Hypothalamus (tissue), 51 donors: ENCODE results near the gene TECPR2.
A peak's percentile ranks its signal among the peaks of the same experiment; 100 is the strongest.

Experiments used
- DNase-seq, 51 donors: peaks; one replicate each; lab custom pipeline; 2025; lab: John Stamatoyannopoulos, UW

TECPR2 gene

GRCh38 chr14:102505775-102506625 lies 143.3 kb downstream of the TECPR2 start:
- DNase-seq, result no peak

- no peak for DNase-seq
Observed at GRCh38 chr14:102506626-102506925, 143.8 kb downstream of the TECPR2 start.

- no peak for DNase-seq
Observed at GRCh38 chr14:102507081-102507856, 144.5 kb downstream of the TECPR2 start.

- no peak for DNase-seq
Observed at GRCh38 chr14:102507857-102508312, 145.1 kb downstream of the TECPR2 start.

- DNase-seq, result no peak
Observed at GRCh38 chr14:102508410-102508773, 145.7 kb downstream of the TECPR2 start.

- peak in 22 of 51 donors; percentile 23 to 63 (median 45) for DNase-seq
Observed at GRCh38 chr14:102508774-102509745, 146.3 kb downstream of the TECPR2 start.

GRCh38 chr14:102509746-102510615 lies 147.2 kb downstream of the TECPR2 start, which contains the start of gene ANKRD9:
Gene ANKRD9 (minus strand): TSS chr14:102509776. CDS start chr14:102507889, 1,887 bp downstream.
- DNase-seq, result peak in 48 of 51 donors; percentile 41 to 93 (median 82)

- DNase-seq, result no peak
Observed at GRCh38 chr14:102510616-102511520, 148.1 kb downstream of the TECPR2 start.

- DNase-seq, result no peak
Observed at GRCh38 chr14:102511538-102511937, 148.8 kb downstream of the TECPR2 start.

GRCh38 chr14:102512793-102513300 lies 150.1 kb downstream of the TECPR2 start:
- no peak for DNase-seq

GRCh38 chr14:102513899-102514772 lies 151.4 kb downstream of the TECPR2 start:
- DNase-seq, result no peak

- DNase-seq, result no peak
Observed at GRCh38 chr14:102514987-102515733, 152.4 kb downstream of the TECPR2 start.

- peak in 31 of 51 donors; percentile 21 to 75 (median 55) for DNase-seq
Observed at GRCh38 chr14:102516531-102517391, 154.0 kb downstream of the TECPR2 start.

GRCh38 chr14:102517392-102518062 lies 154.8 kb downstream of the TECPR2 start:
- DNase-seq, result no peak

GRCh38 chr14:102518063-102518648 lies 155.4 kb downstream of the TECPR2 start:
- no peak for DNase-seq
